HepG2 (cell line): ENCODE results near the gene WDR37. TPM values are rescaled to one million over a fixed set of nuclear protein-coding genes. Genes with fewer than 3 reads are reported as not detected.

Experiments used
- PHF21A ChIP-seq: sonication (generic); formaldehyde crosslinking; IDR thresholded peaks from 2 replicates; pipeline ENCODE4 v1.5.0; 2020; ENCODE audit warnings: mild to moderate bottlenecking, missing genetic modification reagents
- SALL2 ChIP-seq: sonication (generic); formaldehyde crosslinking; IDR thresholded peaks from 2 replicates; pipeline ENCODE4 v1.8.1; 2023; ENCODE audit warnings: mild to moderate bottlenecking, missing genetic modification reagents, inconsistent platforms
- SRY ChIP-seq: sonication (generic); formaldehyde crosslinking; IDR thresholded peaks from 2 replicates; pipeline ENCODE4 v1.8.0; 2022; ENCODE audit warnings: mild to moderate bottlenecking, missing genetic modification reagents
- TBX3 ChIP-seq: fragments of 450-650 bp; IDR thresholded peaks from 2 replicates; pipeline ENCODE4 v1.6.1; 2017; ENCODE audit warnings: antibody characterized with exemption, mild to moderate bottlenecking, inconsistent platforms, borderline replicate concordance
- ZNF235 ChIP-seq: sonication (generic); formaldehyde crosslinking; IDR thresholded peaks from 2 replicates; pipeline ENCODE4 v1.8.1; 2023; ENCODE audit warnings: mild to moderate bottlenecking, missing genetic modification reagents, borderline replicate concordance
- ZNF570 ChIP-seq: sonication (generic); formaldehyde crosslinking; IDR thresholded peaks from 2 replicates; pipeline ENCODE4 v1.4.0; 2020; ENCODE audit warnings: mild to moderate bottlenecking, missing genetic modification reagents, borderline replicate concordance
- ZNF839 ChIP-seq: sonication (generic); formaldehyde crosslinking; IDR thresholded peaks from 2 replicates; pipeline ENCODE4 v1.4.0; 2020; ENCODE audit warnings: missing genetic modification reagents, mild to moderate bottlenecking, borderline replicate concordance
- polyA plus RNA-seq, 8 experiments: library from polyadenylated mRNA; depleted of rRNA in 3 of 8; stranded (reverse) in 7 of 8; unstranded in 1 of 8; fragments of >200 nt; fragmentation: Illumina TruSeq in 4 of 8; extraction: Trizol in 4 of 8; gene quantifications; 2 replicates each; pipeline versions ENCODE4 v1.2.1 to v1.2.3, GENCODE V29; 2011 to 2016; ENCODE audit warnings: low read depth in 4 of 8, missing spikeins in 1 of 8, mixed read lengths in 1 of 8; ENCODE audit not compliant: insufficient read depth in 1 of 8
- total RNA-seq, 5 experiments: library from RNA; depleted of rRNA; stranded (reverse); fragments of >200 nt; fragmentation: Illumina TruSeq; extraction: Trizol; gene quantifications; 2 replicates each; pipeline ENCODE4 v1.2.3, GENCODE V29; 2016; ENCODE audit warnings: low read depth in 1 of 5
- TF ChIP-seq, protein P1 (sequence below): sonication (generic); formaldehyde crosslinking; IDR thresholded peaks from 2 replicates; pipeline ENCODE4 v1.5.0; 2020; ENCODE audit warnings: mild to moderate bottlenecking, missing genetic modification reagents, borderline replicate concordance
- TF ChIP-seq, protein P2 (sequence below): sonication (generic); formaldehyde crosslinking; IDR thresholded peaks from 2 replicates; pipeline ENCODE4 v1.5.0; 2020; ENCODE audit warnings: mild to moderate bottlenecking, missing genetic modification reagents, borderline replicate concordance
- TF ChIP-seq, protein P3 (sequence below): sonication (generic); formaldehyde crosslinking; IDR thresholded peaks from 2 replicates; pipeline ENCODE4 v1.4.0; 2020; ENCODE audit warnings: missing genetic modification reagents
- TF ChIP-seq, protein P4 (sequence below): sonication (generic); formaldehyde crosslinking; IDR thresholded peaks from 2 replicates; pipeline ENCODE4 v1.4.0; 2020; ENCODE audit warnings: mild to moderate bottlenecking, missing genetic modification reagents
- TF ChIP-seq, protein P5 (sequence below): IDR thresholded peaks from 2 replicates; pipeline ENCODE4 v1.6.1; 2012; ENCODE audit warnings: low read depth, low read length, improper control_type of control experiment

The WDR37 gene
- total and polyA plus RNA-seq, 2 of the 13 experiments (the other 11 are each of a cell fraction or from before 2014, with no cell fraction given) = 5.9 to 7.5 TPM

DNA sequence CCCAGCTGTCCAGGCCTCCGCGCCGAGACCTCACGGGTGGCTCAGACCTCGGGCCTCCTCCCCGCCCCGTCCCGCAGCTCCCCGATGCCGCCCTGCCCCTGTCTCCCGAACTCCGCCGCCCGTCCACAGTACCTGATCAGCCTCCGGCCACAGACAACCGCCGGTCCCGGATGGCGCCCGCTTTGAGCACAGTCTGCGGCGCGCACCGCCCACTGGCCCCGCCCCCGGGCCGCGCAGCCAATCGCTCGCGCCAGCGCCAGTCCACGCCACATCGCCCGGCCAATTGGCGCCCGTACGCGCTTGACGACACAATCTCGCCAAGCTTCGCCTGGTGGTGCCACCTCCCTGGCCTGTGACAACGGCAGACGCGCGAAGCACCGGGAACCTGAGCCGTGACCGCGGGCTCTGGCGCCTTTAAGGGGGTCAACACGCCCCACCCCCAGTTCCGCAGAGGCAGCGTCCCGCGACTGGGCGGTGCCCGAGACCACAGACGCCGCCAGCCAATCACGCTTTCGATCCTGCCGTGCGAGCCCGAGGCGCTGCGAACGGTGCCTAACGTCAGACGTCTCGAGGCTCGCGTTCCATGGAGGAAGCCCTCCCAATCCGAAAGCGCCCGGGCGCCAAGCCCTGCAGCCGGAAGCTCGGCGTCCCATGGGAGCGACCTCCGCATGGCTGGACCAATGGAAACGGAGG is 7.3 kb upstream of the WDR37 start, which contains the start of gene IDI1 (continued):
- TF ChIP-seq, protein P1, sequence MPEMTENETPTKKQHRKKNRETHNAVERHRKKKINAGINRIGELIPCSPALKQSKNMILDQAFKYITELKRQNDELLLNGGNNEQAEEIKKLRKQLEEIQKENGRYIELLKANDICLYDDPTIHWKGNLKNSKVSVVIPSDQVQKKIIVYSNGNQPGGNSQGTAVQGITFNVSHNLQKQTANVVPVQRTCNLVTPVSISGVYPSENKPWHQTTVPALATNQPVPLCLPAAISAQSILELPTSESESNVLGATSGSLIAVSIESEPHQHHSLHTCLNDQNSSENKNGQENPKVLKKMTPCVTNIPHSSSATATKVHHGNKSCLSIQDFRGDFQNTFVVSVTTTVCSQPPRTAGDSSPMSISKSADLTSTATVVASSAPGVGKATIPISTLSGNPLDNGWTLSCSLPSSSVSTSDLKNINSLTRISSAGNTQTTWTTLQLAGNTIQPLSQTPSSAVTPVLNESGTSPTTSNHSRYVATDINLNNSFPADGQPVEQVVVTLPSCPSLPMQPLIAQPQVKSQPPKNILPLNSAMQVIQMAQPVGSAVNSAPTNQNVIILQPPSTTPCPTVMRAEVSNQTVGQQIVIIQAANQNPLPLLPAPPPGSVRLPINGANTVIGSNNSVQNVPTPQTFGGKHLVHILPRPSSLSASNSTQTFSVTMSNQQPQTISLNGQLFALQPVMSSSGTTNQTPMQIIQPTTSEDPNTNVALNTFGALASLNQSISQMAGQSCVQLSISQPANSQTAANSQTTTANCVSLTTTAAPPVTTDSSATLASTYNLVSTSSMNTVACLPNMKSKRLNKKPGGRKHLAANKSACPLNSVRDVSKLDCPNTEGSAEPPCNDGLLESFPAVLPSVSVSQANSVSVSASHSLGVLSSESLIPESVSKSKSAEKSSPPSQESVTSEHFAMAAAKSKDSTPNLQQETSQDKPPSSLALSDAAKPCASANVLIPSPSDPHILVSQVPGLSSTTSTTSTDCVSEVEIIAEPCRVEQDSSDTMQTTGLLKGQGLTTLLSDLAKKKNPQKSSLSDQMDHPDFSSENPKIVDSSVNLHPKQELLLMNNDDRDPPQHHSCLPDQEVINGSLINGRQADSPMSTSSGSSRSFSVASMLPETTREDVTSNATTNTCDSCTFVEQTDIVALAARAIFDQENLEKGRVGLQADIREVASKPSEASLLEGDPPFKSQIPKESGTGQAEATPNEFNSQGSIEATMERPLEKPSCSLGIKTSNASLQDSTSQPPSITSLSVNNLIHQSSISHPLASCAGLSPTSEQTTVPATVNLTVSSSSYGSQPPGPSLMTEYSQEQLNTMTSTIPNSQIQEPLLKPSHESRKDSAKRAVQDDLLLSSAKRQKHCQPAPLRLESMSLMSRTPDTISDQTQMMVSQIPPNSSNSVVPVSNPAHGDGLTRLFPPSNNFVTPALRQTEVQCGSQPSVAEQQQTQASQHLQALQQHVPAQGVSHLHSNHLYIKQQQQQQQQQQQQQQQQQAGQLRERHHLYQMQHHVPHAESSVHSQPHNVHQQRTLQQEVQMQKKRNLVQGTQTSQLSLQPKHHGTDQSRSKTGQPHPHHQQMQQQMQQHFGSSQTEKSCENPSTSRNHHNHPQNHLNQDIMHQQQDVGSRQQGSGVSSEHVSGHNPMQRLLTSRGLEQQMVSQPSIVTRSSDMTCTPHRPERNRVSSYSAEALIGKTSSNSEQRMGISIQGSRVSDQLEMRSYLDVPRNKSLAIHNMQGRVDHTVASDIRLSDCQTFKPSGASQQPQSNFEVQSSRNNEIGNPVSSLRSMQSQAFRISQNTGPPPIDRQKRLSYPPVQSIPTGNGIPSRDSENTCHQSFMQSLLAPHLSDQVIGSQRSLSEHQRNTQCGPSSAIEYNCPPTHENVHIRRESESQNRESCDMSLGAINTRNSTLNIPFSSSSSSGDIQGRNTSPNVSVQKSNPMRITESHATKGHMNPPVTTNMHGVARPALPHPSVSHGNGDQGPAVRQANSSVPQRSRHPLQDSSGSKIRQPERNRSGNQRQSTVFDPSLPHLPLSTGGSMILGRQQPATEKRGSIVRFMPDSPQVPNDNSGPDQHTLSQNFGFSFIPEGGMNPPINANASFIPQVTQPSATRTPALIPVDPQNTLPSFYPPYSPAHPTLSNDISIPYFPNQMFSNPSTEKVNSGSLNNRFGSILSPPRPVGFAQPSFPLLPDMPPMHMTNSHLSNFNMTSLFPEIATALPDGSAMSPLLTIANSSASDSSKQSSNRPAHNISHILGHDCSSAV (CRISPR knock-in tag) = peak; percentile 88; the same call in 1 of the 2 replicates
- TF ChIP-seq ZNF839 (no peak), PHF21A (CRISPR knock-in tag) (peak; percentile 91), ZNF570 (CRISPR knock-in tag) (no peak), SALL2 (CRISPR knock-in tag) (0 out of 2 replicates have a peak, but pooled peaks have one; percentile 82), TBX3 (peak; percentile 52; the same call in 1 of the 2 replicates), SRY (0 out of 2 replicates have a peak, but pooled peaks have one; percentile 30), ZNF235 (CRISPR knock-in tag) (peak; percentile 84; the same call in 1 of the 2 replicates)
- TF ChIP-seq, protein P2, sequence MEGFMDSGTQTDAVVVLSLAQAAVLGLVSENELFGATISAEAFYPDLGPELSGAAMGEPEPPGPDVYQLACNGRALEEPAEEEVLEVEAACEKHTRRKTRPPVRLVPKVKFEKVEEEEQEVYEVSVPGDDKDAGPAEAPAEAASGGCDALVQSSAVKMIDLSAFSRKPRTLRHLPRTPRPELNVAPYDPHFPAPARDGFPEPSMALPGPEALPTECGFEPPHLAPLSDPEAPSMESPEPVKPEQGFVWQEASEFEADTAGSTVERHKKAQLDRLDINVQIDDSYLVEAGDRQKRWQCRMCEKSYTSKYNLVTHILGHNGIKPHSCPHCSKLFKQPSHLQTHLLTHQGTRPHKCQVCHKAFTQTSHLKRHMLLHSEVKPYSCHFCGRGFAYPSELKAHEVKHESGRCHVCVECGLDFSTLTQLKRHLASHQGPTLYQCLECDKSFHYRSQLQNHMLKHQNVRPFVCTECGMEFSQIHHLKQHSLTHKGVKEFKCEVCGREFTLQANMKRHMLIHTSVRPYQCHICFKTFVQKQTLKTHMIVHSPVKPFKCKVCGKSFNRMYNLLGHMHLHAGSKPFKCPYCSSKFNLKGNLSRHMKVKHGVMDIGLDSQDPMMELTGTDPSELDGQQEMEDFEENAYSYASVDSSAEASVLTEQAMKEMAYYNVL (CRISPR knock-in tag) = peak; percentile 86
- TF ChIP-seq, protein P3, sequence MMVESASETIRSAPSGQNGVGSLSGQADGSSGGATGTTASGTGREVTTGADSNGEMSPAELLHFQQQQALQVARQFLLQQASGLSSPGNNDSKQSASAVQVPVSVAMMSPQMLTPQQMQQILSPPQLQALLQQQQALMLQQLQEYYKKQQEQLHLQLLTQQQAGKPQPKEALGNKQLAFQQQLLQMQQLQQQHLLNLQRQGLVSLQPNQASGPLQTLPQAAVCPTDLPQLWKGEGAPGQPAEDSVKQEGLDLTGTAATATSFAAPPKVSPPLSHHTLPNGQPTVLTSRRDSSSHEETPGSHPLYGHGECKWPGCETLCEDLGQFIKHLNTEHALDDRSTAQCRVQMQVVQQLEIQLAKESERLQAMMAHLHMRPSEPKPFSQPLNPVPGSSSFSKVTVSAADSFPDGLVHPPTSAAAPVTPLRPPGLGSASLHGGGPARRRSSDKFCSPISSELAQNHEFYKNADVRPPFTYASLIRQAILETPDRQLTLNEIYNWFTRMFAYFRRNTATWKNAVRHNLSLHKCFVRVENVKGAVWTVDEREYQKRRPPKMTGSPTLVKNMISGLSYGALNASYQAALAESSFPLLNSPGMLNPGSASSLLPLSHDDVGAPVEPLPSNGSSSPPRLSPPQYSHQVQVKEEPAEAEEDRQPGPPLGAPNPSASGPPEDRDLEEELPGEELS (CRISPR knock-in tag) = 0 out of 2 replicates have a peak, but pooled peaks have one; percentile 8
- TF ChIP-seq, protein P4, sequence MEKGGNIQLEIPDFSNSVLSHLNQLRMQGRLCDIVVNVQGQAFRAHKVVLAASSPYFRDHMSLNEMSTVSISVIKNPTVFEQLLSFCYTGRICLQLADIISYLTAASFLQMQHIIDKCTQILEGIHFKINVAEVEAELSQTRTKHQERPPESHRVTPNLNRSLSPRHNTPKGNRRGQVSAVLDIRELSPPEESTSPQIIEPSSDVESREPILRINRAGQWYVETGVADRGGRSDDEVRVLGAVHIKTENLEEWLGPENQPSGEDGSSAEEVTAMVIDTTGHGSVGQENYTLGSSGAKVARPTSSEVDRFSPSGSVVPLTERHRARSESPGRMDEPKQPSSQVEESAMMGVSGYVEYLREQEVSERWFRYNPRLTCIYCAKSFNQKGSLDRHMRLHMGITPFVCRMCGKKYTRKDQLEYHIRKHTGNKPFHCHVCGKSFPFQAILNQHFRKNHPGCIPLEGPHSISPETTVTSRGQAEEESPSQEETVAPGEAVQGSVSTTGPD = no peak
- TF ChIP-seq, protein P5, sequence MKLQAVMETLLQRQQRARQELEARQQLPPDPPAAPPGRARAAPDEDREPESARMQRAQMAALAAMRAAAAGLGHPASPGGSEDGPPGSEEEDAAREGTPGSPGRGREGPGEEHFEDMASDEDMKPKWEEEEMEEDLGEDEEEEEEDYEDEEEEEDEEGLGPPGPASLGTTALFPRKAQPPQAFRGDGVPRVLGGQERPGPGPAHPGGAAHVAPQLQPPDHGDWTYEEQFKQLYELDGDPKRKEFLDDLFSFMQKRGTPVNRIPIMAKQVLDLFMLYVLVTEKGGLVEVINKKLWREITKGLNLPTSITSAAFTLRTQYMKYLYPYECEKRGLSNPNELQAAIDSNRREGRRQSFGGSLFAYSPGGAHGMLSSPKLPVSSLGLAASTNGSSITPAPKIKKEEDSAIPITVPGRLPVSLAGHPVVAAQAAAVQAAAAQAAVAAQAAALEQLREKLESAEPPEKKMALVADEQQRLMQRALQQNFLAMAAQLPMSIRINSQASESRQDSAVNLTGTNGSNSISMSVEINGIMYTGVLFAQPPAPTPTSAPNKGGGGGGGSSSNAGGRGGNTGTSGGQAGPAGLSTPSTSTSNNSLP = no peak
